Activated CD8-positive, alpha-beta T cell treated with anti-CD3 and anti-CD28 coated beads, Interleukin-2, amount 10 ng/mL, durations not matched to agents 7 days and 5 days (primary cell): ENCODE results near the gene PATJ. TPM values are rescaled to one million over a fixed set of nuclear protein-coding genes. Genes with fewer than 3 reads are reported as not detected.

Source experiments
- ATAC-seq: fragments of 150-1000 bp; cut with Tn5 transposase; one replicate; pipeline ENCODE4 v1.10.0; 2021; ENCODE audit warnings: moderate library complexity
- CTCF ChIA-PET: fragments of 350-600 bp; sonication (Branson Sonifier 250); formaldehyde crosslinking; loops from one replicate; lab custom pipeline; 2021; ENCODE audit warnings: antibody characterized with exemption; lab: Charles Lee
- POLR2A ChIA-PET: fragments of 350-600 bp; sonication (Branson Sonifier 250); formaldehyde crosslinking; loops from one replicate; lab custom pipeline; 2021; ENCODE audit warnings: antibody characterized with exemption; lab: Charles Lee
- DNase-seq: peaks from one replicate; pipeline ENCODE4 v3.0.0-alpha.2; 2020
- H3K27ac Mint-ChIP-seq: one replicate; pipeline ENCODE4 v1.8.0; 2021; ENCODE audit warnings: mild to moderate bottlenecking, mixed read lengths
- H3K27me3 Mint-ChIP-seq: one replicate; pipeline ENCODE4 v1.8.0; 2021; ENCODE audit warnings: low read depth, mixed read lengths
- H3K36me3 Mint-ChIP-seq: one replicate; pipeline ENCODE4 v1.8.0; 2021; ENCODE audit warnings: low read depth, mixed read lengths
- H3K4me1 Mint-ChIP-seq: one replicate; pipeline ENCODE4 v1.8.0; 2021; ENCODE audit warnings: low read depth, mixed read lengths
- H3K4me3 Mint-ChIP-seq: one replicate; pipeline ENCODE4 v1.8.0; 2021; ENCODE audit warnings: mild to moderate bottlenecking, mixed read lengths
- H3K9me3 Mint-ChIP-seq: one replicate; pipeline ENCODE4 v1.8.0; 2022; ENCODE audit warnings: mixed read lengths; ENCODE audit not compliant: insufficient read depth
- total RNA-seq, 2 experiments: library from RNA; stranded (reverse); gene quantifications; one replicate each; pipeline ENCODE4 v1.2.3, GENCODE V29; 2021

Gene PATJ
- total RNA-seq, 2 experiments from 2014 or later: 8.8 to 10.9 TPM

GRCh38 chr1:62045574-62045973 lies 303.3 kb downstream of the PATJ start:
- CTCF ChIA-PET: no interaction called here
- H3K36me3 Mint-ChIP-seq: no peaks in the 10 kb centered on the region
- DNase-seq (no peak), ATAC-seq (no peak)
- no peaks in the 10 kb centered on the region for H3K4me1 Mint-ChIP-seq
- no peak overlapping the region for H3K4me3 Mint-ChIP-seq
- no peak overlapping the region for H3K27ac Mint-ChIP-seq
- H3K9me3 Mint-ChIP-seq: no peaks in the 10 kb centered on the region
- POLR2A ChIA-PET: no interaction called here
- H3K27me3 Mint-ChIP-seq: no peaks in the 10 kb centered on the region

- CTCF ChIA-PET: no interaction called here
- Mint-ChIP-seq H3K4me3 (no peak overlapping the region), H3K36me3 (no peaks in the 10 kb centered on the region), H3K9me3 (no peaks in the 10 kb centered on the region), H3K4me1 (peaks cover 1% of the 10 kb centered on the region), H3K27me3 (no peaks in the 10 kb centered on the region), H3K27ac (no peak overlapping the region)
- POLR2A ChIA-PET: no interaction called here
- ATAC-seq: no peak
- no peak for DNase-seq
Measured at GRCh38 chr1:62046927-62047326, 304.6 kb downstream of the PATJ start.

GRCh38 chr1:62050165-62050564 lies 307.9 kb downstream of the PATJ start:
- ChIA-PET POLR2A (no interaction called here), CTCF (no interaction called here)
- peaks cover 2% of the 10 kb centered on the region for H3K4me1 Mint-ChIP-seq
- no peaks in the 10 kb centered on the region for H3K27me3 Mint-ChIP-seq
- no peaks in the 10 kb centered on the region for H3K9me3 Mint-ChIP-seq
- DNase-seq (no peak), ATAC-seq (no peak)
- H3K36me3 Mint-ChIP-seq: no peaks in the 10 kb centered on the region
- no peak overlapping the region for H3K27ac Mint-ChIP-seq
- H3K4me3 Mint-ChIP-seq: no peak overlapping the region

- Mint-ChIP-seq H3K4me3 (no peak overlapping the region), H3K9me3 (no peaks in the 10 kb centered on the region), H3K36me3 (no peaks in the 10 kb centered on the region), H3K27ac (no peak overlapping the region), H3K27me3 (no peaks in the 10 kb centered on the region), H3K4me1 (peaks cover 2% of the 10 kb centered on the region)
- ChIA-PET POLR2A (no interaction called here), CTCF (no interaction called here)
- no peak for DNase-seq
- no peak for ATAC-seq
Measured at GRCh38 chr1:62052946-62053345, 310.7 kb downstream of the PATJ start.

- no peaks in the 10 kb centered on the region for H3K36me3 Mint-ChIP-seq
- peaks cover 2% of the 10 kb centered on the region for H3K4me1 Mint-ChIP-seq
- no peak for DNase-seq
- H3K4me3 Mint-ChIP-seq: no peak overlapping the region
- CTCF ChIA-PET: no interaction called here
- no peak for ATAC-seq
- no peak overlapping the region for H3K27ac Mint-ChIP-seq
- no peaks in the 10 kb centered on the region for H3K9me3 Mint-ChIP-seq
- POLR2A ChIA-PET: interaction anchor here (0.6 kb wide), 1 partner anchor 14 kb away, joined by 5 read pairs; no protein-coding TSS in a partner anchor
- H3K27me3 Mint-ChIP-seq: no peaks in the 10 kb centered on the region
Measured at GRCh38 chr1:62054188-62054587, 311.9 kb downstream of the PATJ start.

- H3K4me3 Mint-ChIP-seq: no peak overlapping the region
- H3K9me3 Mint-ChIP-seq: no peaks in the 10 kb centered on the region
- H3K36me3 Mint-ChIP-seq: no peaks in the 10 kb centered on the region
- H3K4me1 Mint-ChIP-seq: no peaks in the 10 kb centered on the region
- ChIA-PET POLR2A (no interaction called here), CTCF (no interaction called here)
- no peak for DNase-seq
- H3K27ac Mint-ChIP-seq: no peak overlapping the region
- ATAC-seq: no peak
- no peaks in the 10 kb centered on the region for H3K27me3 Mint-ChIP-seq
Measured at GRCh38 chr1:62057230-62057629, 314.9 kb downstream of the PATJ start.

- Mint-ChIP-seq H3K4me3 (no peak overlapping the region), H3K9me3 (no peaks in the 10 kb centered on the region), H3K27me3 (no peaks in the 10 kb centered on the region), H3K27ac (no peak overlapping the region), H3K36me3 (no peaks in the 10 kb centered on the region), H3K4me1 (no peaks in the 10 kb centered on the region)
- ChIA-PET CTCF (no interaction called here), POLR2A (no interaction called here)
- DNase-seq (no peak), ATAC-seq (no peak)
Measured at GRCh38 chr1:62057641-62058290, 315.5 kb downstream of the PATJ start.

GRCh38 chr1:62058956-62059355 lies 316.7 kb downstream of the PATJ start:
- H3K4me1 Mint-ChIP-seq: no peaks in the 10 kb centered on the region
- no peaks in the 10 kb centered on the region for H3K27me3 Mint-ChIP-seq
- ATAC-seq (no peak), DNase-seq (no peak)
- POLR2A ChIA-PET: no interaction called here
- no peak overlapping the region for H3K27ac Mint-ChIP-seq
- no peak overlapping the region for H3K4me3 Mint-ChIP-seq
- no peaks in the 10 kb centered on the region for H3K9me3 Mint-ChIP-seq
- no peaks in the 10 kb centered on the region for H3K36me3 Mint-ChIP-seq
- CTCF ChIA-PET: interaction anchor here (0.6 kb wide), 1 partner anchor 776 kb away, joined by 3 read pairs; no protein-coding TSS in a partner anchor

GRCh38 chr1:62062087-62062486 lies 319.8 kb downstream of the PATJ start:
- Mint-ChIP-seq H3K36me3 (no peaks in the 10 kb centered on the region), H3K27ac (no peak overlapping the region), H3K9me3 (no peaks in the 10 kb centered on the region), H3K27me3 (no peaks in the 10 kb centered on the region), H3K4me1 (no peaks in the 10 kb centered on the region), H3K4me3 (no peak overlapping the region)
- no peak for ATAC-seq
- CTCF ChIA-PET: no interaction called here
- no peak for DNase-seq
- POLR2A ChIA-PET: no interaction called here

- H3K4me1 Mint-ChIP-seq: no peaks in the 10 kb centered on the region
- no peak overlapping the region for H3K4me3 Mint-ChIP-seq
- no peaks in the 10 kb centered on the region for H3K9me3 Mint-ChIP-seq
- no peaks in the 10 kb centered on the region for H3K27me3 Mint-ChIP-seq
- no peak for ATAC-seq
- ChIA-PET POLR2A (no interaction called here), CTCF (interaction anchor here (0.8 to 1.7 kb wide), 2 partner anchors 18 to 66 kb away, joined by 5 read pairs; no protein-coding TSS in a partner anchor)
- H3K36me3 Mint-ChIP-seq: no peaks in the 10 kb centered on the region
- no peak for DNase-seq
- no peak overlapping the region for H3K27ac Mint-ChIP-seq
Measured at GRCh38 chr1:62064829-62065407, 322.6 kb downstream of the PATJ start.

- POLR2A ChIA-PET: no interaction called here
- H3K27me3 Mint-ChIP-seq: no peaks in the 10 kb centered on the region
- no peak for ATAC-seq
Measured at GRCh38 chr1:62066713-62067112, 324.4 kb downstream of the PATJ start.

GRCh38 chr1:62068416-62068843 lies 326.1 kb downstream of the PATJ start:
- H3K9me3 Mint-ChIP-seq: no peaks in the 10 kb centered on the region
- no peak overlapping the region for H3K27ac Mint-ChIP-seq
- H3K36me3 Mint-ChIP-seq: no peaks in the 10 kb centered on the region
- POLR2A ChIA-PET: interaction anchor here (0.6 kb wide), 1 partner anchor 14 kb away, joined by 5 read pairs; no protein-coding TSS in a partner anchor
- no peak for DNase-seq
- no peak for ATAC-seq
- H3K4me1 Mint-ChIP-seq: no peaks in the 10 kb centered on the region
- H3K4me3 Mint-ChIP-seq: no peak overlapping the region
- H3K27me3 Mint-ChIP-seq: no peaks in the 10 kb centered on the region
- CTCF ChIA-PET: interaction anchor here (1.0 to 1.1 kb wide), 2 partner anchors 14 to 76 kb away, joined by 4 read pairs; no protein-coding TSS in a partner anchor

More at GRCh38 chr1:62066713-62067112, 324.4 kb downstream of the PATJ start:
- Mint-ChIP-seq H3K4me1 (no peaks in the 10 kb centered on the region), H3K4me3 (no peak overlapping the region), H3K27ac (no peak overlapping the region), H3K36me3 (no peaks in the 10 kb centered on the region), H3K9me3 (no peaks in the 10 kb centered on the region)
- DNase-seq: no peak
- CTCF ChIA-PET: no interaction called here
